ENCODE results near the gene FGFR1OP2.
A peak's percentile ranks its signal among the peaks of the same experiment; 100 is the strongest.
"Not testable (repeated sequence)": the region's sequence is repeated elsewhere in the genome, so short reads cannot be mapped to it uniquely, and the experiment has no call there.

FGFR1OP2 gene

GRCh38 chr12:26937863-26938700 lies at the start of gene FGFR1OP2, which contains the start of gene INTS13:
Gene FGFR1OP2 (plus strand): TSS chr12:26938470. CDS start chr12:26954159, 15,689 bp downstream.
Gene INTS13 (minus strand): TSS chr12:26937981. CDS start chr12:26936803, 1,178 bp downstream.
- DNase-seq: peak; percentile 99

- no peak for DNase-seq
These were observed 47.5 kb upstream of the FGFR1OP2 start for GRCh38 chr12:26890784-26891183.

- DNase-seq: no peak
These were observed 46.6 kb upstream of the FGFR1OP2 start for GRCh38 chr12:26891704-26892103.

GRCh38 chr12:26895672-26896071 lies 42.6 kb upstream of the FGFR1OP2 start:
- no peak for DNase-seq

GRCh38 chr12:26896913-26897312 lies 41.4 kb upstream of the FGFR1OP2 start:
- no peak for DNase-seq

- DNase-seq: not testable (repeated sequence)
These were observed 34.9 kb upstream of the FGFR1OP2 start for GRCh38 chr12:26903396-26903795.

- DNase-seq: no peak
These were observed 32.2 kb upstream of the FGFR1OP2 start for GRCh38 chr12:26906024-26906423.

- DNase-seq: no peak
These were observed 31.6 kb upstream of the FGFR1OP2 start for GRCh38 chr12:26906704-26907103.

GRCh38 chr12:26918321-26919215 lies 19.7 kb upstream of the FGFR1OP2 start:
- no peak for DNase-seq

GRCh38 chr12:26919216-26919555 lies 19.1 kb upstream of the FGFR1OP2 start:
- no peak for DNase-seq

- no peak for DNase-seq
These were observed 16.4 kb upstream of the FGFR1OP2 start for GRCh38 chr12:26921886-26922285.

- DNase-seq: no peak
These were observed 9.6 kb upstream of the FGFR1OP2 start for GRCh38 chr12:26928661-26929060.

GRCh38 chr12:26929590-26929989 lies 8.7 kb upstream of the FGFR1OP2 start:
- DNase-seq: no peak

- no peak for DNase-seq
These were observed 2.5 kb upstream of the FGFR1OP2 start for GRCh38 chr12:26935636-26936378.

GRCh38 chr12:26936559-26937442 lies 1.5 kb upstream of the FGFR1OP2 start:
- DNase-seq: no peak

- DNase-seq: no peak
These were observed 817 bp upstream of the FGFR1OP2 start for GRCh38 chr12:26937443-26937862.

- no peak for DNase-seq
These were observed 412 bp downstream of the FGFR1OP2 start for GRCh38 chr12:26938701-26939062.

GRCh38 chr12:26939192-26939832 lies 1.0 kb downstream of the FGFR1OP2 start:
- no peak for DNase-seq

- DNase-seq: no peak
These were observed 1.7 kb downstream of the FGFR1OP2 start for GRCh38 chr12:26939953-26940352.

GRCh38 chr12:26940516-26941214 lies 2.4 kb downstream of the FGFR1OP2 start:
- no peak for DNase-seq

- DNase-seq: no peak
These were observed 2.9 kb downstream of the FGFR1OP2 start for GRCh38 chr12:26941215-26941594.

Measured in NCI-H1694 (cell line).